C4-2B (cell line): Measurements from ENCODE around the gene SAP30L.

Experiments used
- H3K27ac ChIP-seq: fragments of 450-650 bp; 2 replicates; pipeline ENCODE4 v1.5.1; 2017
- ZFX ChIP-seq: fragments of 450-650 bp; IDR thresholded peaks from 2 replicates; pipeline ENCODE4 v1.6.1; 2017
- TF ChIP-seq, protein P1 (sequence below): fragments of 450-650 bp; conservative IDR thresholded peaks from 2 replicates; pipeline ENCODE4 v1.5.1; 2017; ENCODE audit warnings: mild to moderate bottlenecking

The SAP30L gene

DNA sequence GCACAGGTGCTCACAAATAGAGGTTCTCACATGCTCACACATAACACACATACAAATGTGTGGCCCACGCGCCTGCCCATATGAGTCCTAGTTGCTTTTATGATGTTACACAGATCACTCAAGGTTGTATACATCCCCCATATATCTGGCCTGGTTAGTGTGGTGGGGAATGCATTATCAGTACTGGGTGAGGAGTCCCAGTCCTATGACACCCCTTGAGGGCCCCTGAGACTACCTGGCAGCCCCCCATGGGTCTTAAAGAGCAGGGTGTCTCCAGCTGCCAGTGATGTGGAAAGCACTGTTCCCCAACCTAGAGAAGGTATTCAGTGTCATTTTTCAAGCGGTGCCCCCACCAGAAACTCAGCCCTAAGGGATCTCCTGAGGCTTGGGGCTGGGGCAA, 35.0 kb downstream of the SAP30L start:
- TF ChIP-seq, protein P1, sequence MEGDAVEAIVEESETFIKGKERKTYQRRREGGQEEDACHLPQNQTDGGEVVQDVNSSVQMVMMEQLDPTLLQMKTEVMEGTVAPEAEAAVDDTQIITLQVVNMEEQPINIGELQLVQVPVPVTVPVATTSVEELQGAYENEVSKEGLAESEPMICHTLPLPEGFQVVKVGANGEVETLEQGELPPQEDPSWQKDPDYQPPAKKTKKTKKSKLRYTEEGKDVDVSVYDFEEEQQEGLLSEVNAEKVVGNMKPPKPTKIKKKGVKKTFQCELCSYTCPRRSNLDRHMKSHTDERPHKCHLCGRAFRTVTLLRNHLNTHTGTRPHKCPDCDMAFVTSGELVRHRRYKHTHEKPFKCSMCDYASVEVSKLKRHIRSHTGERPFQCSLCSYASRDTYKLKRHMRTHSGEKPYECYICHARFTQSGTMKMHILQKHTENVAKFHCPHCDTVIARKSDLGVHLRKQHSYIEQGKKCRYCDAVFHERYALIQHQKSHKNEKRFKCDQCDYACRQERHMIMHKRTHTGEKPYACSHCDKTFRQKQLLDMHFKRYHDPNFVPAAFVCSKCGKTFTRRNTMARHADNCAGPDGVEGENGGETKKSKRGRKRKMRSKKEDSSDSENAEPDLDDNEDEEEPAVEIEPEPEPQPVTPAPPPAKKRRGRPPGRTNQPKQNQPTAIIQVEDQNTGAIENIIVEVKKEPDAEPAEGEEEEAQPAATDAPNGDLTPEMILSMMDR, result no peak
- no peak for TF ChIP-seq ZFX
- no peak overlapping the region for H3K27ac ChIP-seq

DNA sequence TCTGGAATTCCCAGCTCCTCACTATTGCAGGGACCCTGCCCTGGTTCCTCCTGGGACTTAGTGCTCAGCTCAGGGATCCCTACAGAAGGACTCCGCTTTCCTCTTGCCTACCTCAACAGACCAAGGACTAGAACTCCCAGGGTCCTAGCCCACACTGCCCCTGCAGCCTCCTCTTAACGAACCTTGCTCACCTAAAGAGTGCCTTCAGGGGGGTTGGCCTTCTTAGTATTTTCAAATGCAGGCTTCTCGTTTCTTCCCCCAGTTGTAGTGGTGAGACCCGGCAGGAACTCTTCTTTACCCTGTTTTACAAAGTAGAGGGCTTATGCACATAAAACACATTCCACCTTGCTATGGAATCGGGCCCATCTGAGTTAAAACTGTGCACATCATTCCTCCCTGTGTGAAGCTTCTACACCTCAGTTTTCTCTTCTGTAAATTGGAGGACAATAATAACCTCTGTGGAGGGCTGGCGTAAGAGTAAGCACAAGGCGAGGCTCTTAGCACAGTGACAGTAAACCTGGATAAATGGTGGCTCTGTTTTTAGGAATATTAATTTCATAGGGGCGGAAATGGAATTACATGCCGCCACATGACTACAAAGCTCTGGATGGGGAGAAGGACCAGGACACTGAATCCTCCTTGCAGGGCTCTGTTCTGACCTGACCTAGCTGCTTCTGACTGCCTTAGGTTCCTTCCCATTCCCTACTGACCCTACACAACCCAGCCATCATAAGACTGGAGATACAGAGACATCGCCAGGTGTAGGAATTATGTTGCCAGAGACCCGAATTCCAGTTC, 36.0 kb downstream of the SAP30L start:
- no peak overlapping the region for H3K27ac ChIP-seq
- TF ChIP-seq, protein P1, result no peak
- TF ChIP-seq ZFX, result no peak

DNA sequence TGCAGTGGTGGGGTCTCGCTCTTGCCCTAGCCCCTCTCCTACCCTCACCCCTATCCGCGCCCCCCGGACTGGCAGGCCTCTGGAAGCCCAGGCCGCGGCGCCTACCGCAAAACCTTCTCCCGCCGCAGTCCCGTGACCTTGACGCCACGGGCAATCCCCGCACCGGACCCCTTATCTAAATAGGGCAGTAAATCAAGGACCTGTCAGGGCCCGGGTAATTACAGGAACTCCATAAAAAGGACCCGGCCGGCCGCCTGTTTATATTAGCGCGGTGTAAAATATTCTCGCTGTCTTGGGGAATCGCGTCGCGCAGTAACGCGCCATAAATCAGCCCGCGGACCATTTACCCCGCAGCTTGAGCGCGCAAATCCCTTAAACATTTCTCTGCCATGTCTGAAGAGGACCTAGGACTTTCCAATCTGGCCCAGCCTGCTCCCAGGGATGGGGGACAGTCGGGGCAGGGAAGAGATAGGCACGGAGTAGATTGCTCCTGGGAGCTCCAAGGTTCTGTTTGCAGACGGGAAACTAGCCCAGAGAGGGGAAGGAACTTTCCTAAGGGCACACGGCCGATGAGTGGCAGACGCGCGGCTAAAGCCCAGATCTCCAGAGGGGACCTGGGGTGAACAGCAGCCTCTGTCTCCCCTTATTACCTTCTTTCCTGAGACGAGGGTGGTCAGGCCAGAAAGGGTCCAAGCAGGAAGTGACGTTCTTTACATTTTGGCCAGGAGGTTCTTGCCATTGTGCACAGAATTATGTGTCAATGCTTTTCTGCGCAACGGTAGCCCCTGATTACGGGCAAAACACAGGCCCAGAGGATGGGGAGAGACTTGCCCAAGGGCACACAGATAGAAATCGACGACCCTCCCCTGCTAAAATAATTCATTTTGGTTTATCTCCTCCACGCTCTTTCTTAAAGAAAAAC, 37.0 kb downstream of the SAP30L start:
- TF ChIP-seq, protein P1, result no peak
- no peak for TF ChIP-seq ZFX

DNA sequence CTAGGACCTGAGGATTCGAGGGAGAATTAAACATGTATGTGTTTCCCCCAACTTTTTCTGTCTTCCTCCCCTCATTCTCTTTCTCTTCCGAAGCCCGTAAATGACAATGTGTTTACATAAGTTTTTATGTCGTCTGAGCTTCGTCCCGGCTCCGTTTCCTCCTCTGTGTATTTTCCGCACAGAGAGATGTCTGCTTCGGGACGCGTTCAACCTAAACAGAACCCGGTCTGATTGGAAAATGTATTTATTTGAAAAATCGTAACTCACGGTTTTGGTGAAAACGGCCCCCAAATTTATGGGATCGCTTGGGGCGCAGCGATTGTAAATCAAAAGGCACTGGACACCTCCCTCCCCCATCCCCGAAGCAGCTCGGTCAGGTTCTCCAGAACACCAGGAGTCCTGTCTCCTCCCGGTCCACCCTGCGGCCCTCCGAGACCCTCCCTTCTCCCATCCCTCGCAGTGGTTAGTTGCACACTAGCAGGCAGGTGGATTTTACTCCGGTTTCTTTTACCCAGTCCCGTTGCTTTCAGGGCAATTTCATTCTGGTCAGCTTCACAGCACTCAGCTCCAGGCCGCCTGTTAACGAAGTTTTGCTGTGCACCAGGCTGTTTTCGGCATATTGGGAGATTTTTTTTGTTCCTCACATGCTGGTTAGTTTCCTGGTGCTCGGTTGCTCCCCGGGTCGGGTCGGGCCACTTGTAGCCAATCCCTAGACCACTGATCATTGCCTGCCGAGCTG, 38.0 kb downstream of the SAP30L start:
- TF ChIP-seq ZFX, result no peak
- TF ChIP-seq, protein P1, result no peak

More for the DNA sequence above, 37.0 kb downstream of the SAP30L start:
- no peak overlapping the region for H3K27ac ChIP-seq

DNA sequence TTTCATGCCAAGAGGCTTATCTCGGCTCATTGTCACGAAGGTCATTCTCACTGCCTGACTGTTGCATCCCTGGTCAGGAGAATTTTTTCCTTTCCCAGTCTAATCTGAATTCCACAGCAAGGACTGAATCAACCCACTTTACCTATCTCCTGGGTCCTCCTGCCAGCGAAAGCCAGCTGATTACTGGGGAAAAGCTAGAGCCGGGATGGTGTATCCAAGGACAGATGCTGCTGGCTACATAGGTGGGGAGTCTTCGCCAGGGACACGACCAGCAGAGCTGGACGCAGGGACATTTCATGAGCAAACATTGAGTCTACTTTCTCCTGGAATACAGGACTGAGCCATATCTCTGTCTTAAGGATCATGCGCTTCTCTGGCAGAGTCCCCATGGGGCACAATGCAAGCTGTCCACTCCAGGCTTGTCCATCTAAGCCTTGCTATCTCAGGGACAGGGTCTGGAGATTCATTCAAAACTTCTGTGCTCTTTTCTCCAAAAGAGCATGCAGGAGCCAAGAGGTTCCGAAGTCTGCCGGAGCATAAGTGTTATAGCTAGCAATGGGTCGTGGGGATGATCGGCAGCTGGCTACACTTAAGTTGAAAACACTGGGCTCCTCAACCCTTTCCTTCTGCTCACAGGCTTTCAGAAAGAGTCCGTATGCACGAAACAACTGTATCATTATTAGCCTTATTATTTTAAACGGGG, 38.7 kb downstream of the SAP30L start:
- no peak overlapping the region for H3K27ac ChIP-seq
- TF ChIP-seq, protein P1, result no peak
- TF ChIP-seq ZFX, result no peak

More for the DNA sequence above, 38.0 kb downstream of the SAP30L start:
- no peak overlapping the region for H3K27ac ChIP-seq

DNA sequence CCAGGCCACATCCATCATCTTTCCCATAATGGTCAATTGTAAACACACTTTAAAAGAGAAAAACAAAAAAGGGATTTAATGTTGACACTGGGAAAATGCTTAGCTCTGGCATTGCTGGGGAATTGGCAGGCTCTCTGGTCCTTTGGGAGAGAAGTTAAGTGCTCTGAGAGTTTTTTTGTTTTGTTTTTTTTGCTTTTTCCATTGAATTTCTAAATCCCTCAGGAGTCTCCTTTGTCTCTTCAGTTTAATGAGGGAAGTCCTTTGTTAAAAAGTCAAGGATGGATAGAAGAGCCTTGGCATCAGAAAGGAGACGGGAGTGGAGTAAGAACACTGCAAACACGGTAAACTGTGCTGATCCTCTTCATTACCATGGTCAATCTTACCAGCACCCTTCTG, 39.3 kb downstream of the SAP30L start:
- H3K27ac ChIP-seq, result no peak overlapping the region

More for the DNA sequence above, 39.3 kb downstream of the SAP30L start:
- TF ChIP-seq, protein P1, result no peak
- TF ChIP-seq ZFX, result no peak
